Measurements from ENCODE around the gene U2AF1L4. TPM values are rescaled to one million over a fixed set of nuclear protein-coding genes. Genes with fewer than 3 reads are reported as not detected.

The U2AF1L4 gene
- total RNA-seq, 3 donors from 2014 or later (not counting 1 experiment from before 2014, with no cell fraction given), result 63.7 to 78.2 (median 73.0) TPM

- Mint-ChIP-seq H3K27me3 (ENCODE audit: low read depth in 2 of 2) (no peaks in the 10 kb centered on the region), H3K4me1 (no peaks in the 10 kb centered on the region), H3K27ac (no peak overlapping the region), H3K9me3 (no peaks in the 10 kb centered on the region), H3K4me3 (no peak overlapping the region), H3K36me3 (no peaks in the 10 kb centered on the region)
- H3K4me1 ChIP-seq (ENCODE audit: control insufficient read depth, insufficient read depth, low read length), result no peaks in the 10 kb centered on the region
- H3K9me3 ChIP-seq (ENCODE audit: control insufficient read depth, insufficient read depth, low read length), result no peaks in the 10 kb centered on the region
- intact Hi-C loops (cut with micrococcal nuclease), result no loop called here
- H3K27me3 ChIP-seq (ENCODE audit: control insufficient read depth, insufficient read depth, low read length), result no peaks in the 10 kb centered on the region
- no peaks in the 10 kb centered on the region for H3K36me3 ChIP-seq (ENCODE audit: control insufficient read depth, insufficient read depth, low read length)
- no peak overlapping the region for H3K4me3 ChIP-seq (ENCODE audit: low read length)
- 79% methylated on average over 2 of the region's 2 CpGs for WGBS (ENCODE audit: insufficient coverage)
- DNase-seq (no peak), ATAC-seq (no peak)
- no peak overlapping the region for H3K27ac ChIP-seq (ENCODE audit: low read length)
- TF ChIP-seq CTCF (IDR thresholded peaks at IDR 0.05), result no peak
Measured at GRCh38 chr19:35695895-35696422, 49.3 kb downstream of the U2AF1L4 start.

GRCh38 chr19:35693835-35694599 lies 51.2 kb downstream of the U2AF1L4 start:
- intact Hi-C loops (cut with micrococcal nuclease), result loop anchor here (1.0 to 2.0 kb wide), 3 partner anchors 23 to 237 kb away; no protein-coding TSS in a partner anchor
- Histone ChIP-seq H3K27me3 (ENCODE audit: control insufficient read depth, insufficient read depth, low read length) (no peaks in the 10 kb centered on the region), H3K4me3 (ENCODE audit: low read length) (no peak overlapping the region), H3K36me3 (ENCODE audit: control insufficient read depth, insufficient read depth, low read length) (no peaks in the 10 kb centered on the region), H3K27ac (ENCODE audit: low read length) (no peak overlapping the region), H3K9me3 (ENCODE audit: control insufficient read depth, insufficient read depth, low read length) (no peaks in the 10 kb centered on the region), H3K4me1 (ENCODE audit: control insufficient read depth, insufficient read depth, low read length) (no peaks in the 10 kb centered on the region)
- Mint-ChIP-seq H3K27me3 (ENCODE audit: low read depth in 2 of 2) (no peaks in the 10 kb centered on the region), H3K9me3 (no peaks in the 10 kb centered on the region), H3K4me1 (no peaks in the 10 kb centered on the region), H3K27ac (no peak overlapping the region), H3K4me3 (no peak overlapping the region), H3K36me3 (no peaks in the 10 kb centered on the region)
- ATAC-seq (peak; percentile 100), DNase-seq (peak; percentile 78 to 96)
- 36% methylated on average over 8 of the region's 8 CpGs for WGBS (ENCODE audit: insufficient coverage)
- peak; percentile 97 for TF ChIP-seq CTCF (IDR thresholded peaks at IDR 0.05)

- H3K27ac Mint-ChIP-seq, result no peak overlapping the region
- no peaks in the 10 kb centered on the region for H3K36me3 ChIP-seq (ENCODE audit: control insufficient read depth, insufficient read depth, low read length)
- H3K4me1 Mint-ChIP-seq, result no peaks in the 10 kb centered on the region
- no peaks in the 10 kb centered on the region for H3K27me3 Mint-ChIP-seq (ENCODE audit: low read depth in 2 of 2)
- H3K4me3 Mint-ChIP-seq, result no peak overlapping the region
- peak in 1 of 3 donors; percentile 9 for ATAC-seq
- H3K9me3 Mint-ChIP-seq, result no peaks in the 10 kb centered on the region
- H3K27me3 ChIP-seq (ENCODE audit: control insufficient read depth, insufficient read depth, low read length), result no peaks in the 10 kb centered on the region
- no peak overlapping the region for H3K27ac ChIP-seq (ENCODE audit: low read length)
- WGBS (ENCODE audit: insufficient coverage), result 17% methylated on average over 6 of the region's 8 CpGs
- intact Hi-C loops (cut with micrococcal nuclease), result loop anchor here (1.0 to 2.0 kb wide), 3 partner anchors 24 to 238 kb away; no protein-coding TSS in a partner anchor
- no peak overlapping the region for H3K4me3 ChIP-seq (ENCODE audit: low read length)
- no peak for DNase-seq
- no peaks in the 10 kb centered on the region for H3K36me3 Mint-ChIP-seq
- H3K9me3 ChIP-seq (ENCODE audit: control insufficient read depth, insufficient read depth, low read length), result no peaks in the 10 kb centered on the region
- H3K4me1 ChIP-seq (ENCODE audit: control insufficient read depth, insufficient read depth, low read length), result no peaks in the 10 kb centered on the region
- TF ChIP-seq CTCF (IDR thresholded peaks at IDR 0.05), result no peak
Measured at GRCh38 chr19:35693422-35693821, 51.8 kb downstream of the U2AF1L4 start.

Other genes with a start within 250 kb of the U2AF1L4 start
- gene DMKN, start 231.8 kb downstream of the U2AF1L4 start, total RNA-seq, result 10 to 100 TPM; 10.7 to 15.3 (median 11.3) TPM
- not detected for gene SBSN, start 217.1 kb downstream of the U2AF1L4 start, total RNA-seq
- gene GAPDHS, start 212.0 kb downstream of the U2AF1L4 start, total RNA-seq, result not detected
- 10 to 100 TPM; 30.6 to 37.9 (median 31.2) TPM for gene TMEM147, start 199.8 kb downstream of the U2AF1L4 start, total RNA-seq
- not detected for gene ATP4A, start 181.8 kb downstream of the U2AF1L4 start, total RNA-seq
- not detected for gene PMIS2, start 159.2 kb downstream of the U2AF1L4 start, total RNA-seq
- gene HAUS5, start 132.7 kb downstream of the U2AF1L4 start, total RNA-seq, result 10 to 100 TPM; 17.5 to 26.4 (median 21.6) TPM
- 10 to 100 TPM; 51.6 to 61.7 (median 58.2) TPM for gene RBM42, start 116.4 kb downstream of the U2AF1L4 start, total RNA-seq
- gene ETV2, start 103.7 kb downstream of the U2AF1L4 start, total RNA-seq, result 1 to 10 TPM in 1 of 3 donors, under 1 TPM in 2; 0.48 to 2.0 (median 0.87) TPM
- gene COX6B1, start 97.1 kb downstream of the U2AF1L4 start, total RNA-seq, result 100 to 1,000 TPM; 213 to 247 (median 215) TPM
- gene UPK1A, start 78.9 kb downstream of the U2AF1L4 start, total RNA-seq, result not detected
- gene ZBTB32, start 40.9 kb downstream of the U2AF1L4 start, total RNA-seq, result 1 to 10 TPM in 1 of 3 donors, under 1 TPM in 2; 0.27 to 1.8 (median 0.35) TPM
- 10 to 100 TPM; 60.8 to 70.9 (median 70.7) TPM for gene KMT2B, start 27.4 kb downstream of the U2AF1L4 start, total RNA-seq
- 10 to 100 TPM; 57.7 to 75.6 (median 69.6) TPM for gene IGFLR1, start 3.0 kb downstream of the U2AF1L4 start, total RNA-seq
- 10 to 100 TPM; 38.5 to 45.0 (median 41.0) TPM for gene PSENEN, start 233 bp upstream of the U2AF1L4 start, total RNA-seq
- gene LIN37, start 3.2 kb upstream of the U2AF1L4 start, total RNA-seq, result 10 to 100 TPM; 16.7 to 22.1 (median 18.2) TPM
- not detected for gene HSPB6, start 11.6 kb upstream of the U2AF1L4 start, total RNA-seq
- 10 to 100 TPM; 33.1 to 40.2 (median 35.9) TPM for gene PROSER3, start 12.8 kb upstream of the U2AF1L4 start, total RNA-seq
- 10 to 100 TPM; 34.4 to 39.3 (median 37.5) TPM for gene ARHGAP33, start 30.1 kb upstream of the U2AF1L4 start, total RNA-seq
- not detected for gene PRODH2, start 67.4 kb upstream of the U2AF1L4 start, total RNA-seq
- gene NPHS1, start 107.1 kb upstream of the U2AF1L4 start, total RNA-seq, result under 1 TPM in 1 of 3 donors, not detected in 2; 0.93 TPM
- gene KIRREL2, start 111.5 kb upstream of the U2AF1L4 start, total RNA-seq, result under 1 TPM in 1 of 3 donors, not detected in 2; 0.27 TPM
- not detected for gene APLP1, start 123.2 kb upstream of the U2AF1L4 start, total RNA-seq
- gene NFKBID, start 155.1 kb upstream of the U2AF1L4 start, total RNA-seq, result 100 to 1,000 TPM in 2 of 3 donors, 10 to 100 TPM in 1; 90.1 to 220 (median 101) TPM
- gene HCST, start 157.1 kb upstream of the U2AF1L4 start, total RNA-seq, result 100 to 1,000 TPM; 281 to 307 (median 296) TPM
- gene TYROBP, start 162.9 kb upstream of the U2AF1L4 start, total RNA-seq, result 100 to 1,000 TPM; 439 to 494 (median 469) TPM
- gene LRFN3, start 191.0 kb upstream of the U2AF1L4 start, total RNA-seq, result 1 to 10 TPM; 2.6 to 9.3 (median 3.2) TPM
- gene SDHAF1, start 249.8 kb upstream of the U2AF1L4 start, total RNA-seq, result 10 to 100 TPM in 2 of 3 donors, 1 to 10 TPM in 1; 9.2 to 12.1 (median 10.5) TPM

All from natural killer cell (primary cell).